Mesenchymal stem cell (in vitro differentiated cells and primary cell): ENCODE data around the gene UBL7. TPM values are rescaled to one million over a fixed set of nuclear protein-coding genes. Genes with fewer than 3 reads are reported as not detected.

Source experiments
- DNase-seq: peaks from one replicate; pipeline ENCODE4 v3.0.0-alpha.2; 2013
- H2AFZ ChIP-seq: one replicate; pipeline ENCODE4 v1.6.1; 2013; ENCODE audit warnings: low read depth, mild to moderate bottlenecking, control low read depth, inconsistent platforms, low read length, moderate library complexity
- H2AK5ac ChIP-seq: 2 replicates; pipeline ENCODE4 v1.6.1; 2013; ENCODE audit warnings: low read length, moderate library complexity, mild to moderate bottlenecking, inconsistent platforms; ENCODE audit not compliant: severe bottlenecking
- H2BK120ac ChIP-seq: one replicate; pipeline ENCODE4 v1.6.1; 2013; ENCODE audit warnings: low read depth, mild to moderate bottlenecking, inconsistent platforms, low read length, moderate library complexity
- H2BK12ac ChIP-seq, 2 experiments: one replicate each; pipeline ENCODE4 v1.6.1; 2013; ENCODE audit warnings: inconsistent platforms in 2 of 2, low read length in 2 of 2, mild to moderate bottlenecking in 2 of 2, moderate library complexity in 2 of 2, control low read depth in 1 of 2
- H2BK15ac ChIP-seq: one replicate; pipeline ENCODE4 v1.6.1; 2013; ENCODE audit warnings: mild to moderate bottlenecking, low read depth, inconsistent platforms; ENCODE audit not compliant: poor library complexity, severe bottlenecking
- H2BK5ac ChIP-seq: 2 replicates; pipeline ENCODE4 v1.6.1; 2013; ENCODE audit warnings: low read depth, mild to moderate bottlenecking, low read length, control low read depth, inconsistent platforms; ENCODE audit not compliant: poor library complexity, severe bottlenecking
- H3K14ac ChIP-seq, 2 experiments: one replicate each; pipeline ENCODE4 v1.6.1; 2013; ENCODE audit warnings: inconsistent platforms in 2 of 2, low read length in 2 of 2, control low read depth in 1 of 2, mild to moderate bottlenecking in 1 of 2, moderate library complexity in 1 of 2
- H3K18ac ChIP-seq, 2 experiments: one replicate each; pipeline ENCODE4 v1.6.1; 2013; ENCODE audit warnings: inconsistent platforms in 2 of 2, low read length in 2 of 2, control low read depth in 1 of 2, low read depth in 1 of 2, mild to moderate bottlenecking in 1 of 2
- H3K23ac ChIP-seq, 2 experiments: one replicate each; pipeline ENCODE4 v1.6.1; 2013; ENCODE audit warnings: inconsistent platforms in 2 of 2, low read length in 2 of 2, mild to moderate bottlenecking in 2 of 2, moderate library complexity in 2 of 2, control low read depth in 1 of 2
- H3K27ac ChIP-seq: 2 replicates; pipeline ENCODE4 v1.5.1; 2013; ENCODE audit warnings: mild to moderate bottlenecking, moderate library complexity, low read length, control low read depth, inconsistent platforms; ENCODE audit not compliant: poor library complexity, severe bottlenecking
- H3K27me3 ChIP-seq, 2 experiments: 2 replicates each; pipeline versions ENCODE4 v1.6.1 to v1.7.0; 2013; ENCODE audit warnings: low read length in 2 of 2, mild to moderate bottlenecking in 2 of 2, moderate library complexity in 2 of 2, control low read depth in 1 of 2, inconsistent platforms in 1 of 2; ENCODE audit not compliant: control insufficient read depth in 1 of 2, insufficient read depth in 1 of 2
- H3K36me3 ChIP-seq, 2 experiments: 2 replicates each; pipeline versions ENCODE4 v1.6.1 to v1.7.0; 2013; ENCODE audit warnings: low read length in 2 of 2, control low read depth in 1 of 2, inconsistent platforms in 1 of 2, low read depth in 1 of 2, mild to moderate bottlenecking in 1 of 2; ENCODE audit not compliant: insufficient read depth in 2 of 2, control insufficient read depth in 1 of 2
- H3K4ac ChIP-seq, 2 experiments: one replicate each; pipeline ENCODE4 v1.6.1; 2013; ENCODE audit warnings: inconsistent platforms in 2 of 2, low read length in 2 of 2, mild to moderate bottlenecking in 2 of 2, moderate library complexity in 2 of 2, control low read depth in 1 of 2, low read depth in 1 of 2
- H3K4me1 ChIP-seq: 2 replicates; pipeline ENCODE4 v1.6.1; 2013; ENCODE audit warnings: low read depth, low read length, control low read depth; ENCODE audit not compliant: control insufficient read depth, insufficient read depth
- H3K4me2 ChIP-seq: 2 replicates; pipeline ENCODE4 v1.6.1; 2013; ENCODE audit warnings: low read length, mild to moderate bottlenecking, inconsistent platforms; ENCODE audit not compliant: poor library complexity, severe bottlenecking
- H3K4me3 ChIP-seq, 2 experiments: 2 replicates each; pipeline versions ENCODE4 v1.5.1 to v1.7.0; 2013; ENCODE audit warnings: low read length in 2 of 2, mild to moderate bottlenecking in 2 of 2, control low read depth in 1 of 2, low read depth in 1 of 2; ENCODE audit not compliant: insufficient read depth in 1 of 2
- H3K79me1 ChIP-seq: replicated peaks from 2 replicates; pipeline ENCODE4 v1.6.1; 2013; ENCODE audit warnings: mild to moderate bottlenecking, control low read depth, low read length, inconsistent platforms; ENCODE audit not compliant: poor library complexity, severe bottlenecking
- H3K9ac ChIP-seq: 2 replicates; pipeline ENCODE4 v1.7.0; 2013; ENCODE audit warnings: mild to moderate bottlenecking, low read length, moderate library complexity
- H3K9me3 ChIP-seq: 2 replicates; pipeline ENCODE4 v1.7.0; 2013; ENCODE audit warnings: mild to moderate bottlenecking, low read length; ENCODE audit not compliant: control insufficient read depth
- H4K8ac ChIP-seq: one replicate; pipeline ENCODE4 v1.6.1; 2013; ENCODE audit warnings: inconsistent platforms, mild to moderate bottlenecking, low read length, moderate library complexity
- H4K91ac ChIP-seq: one replicate; pipeline ENCODE4 v1.6.1; 2013; ENCODE audit warnings: mild to moderate bottlenecking, low read length, inconsistent platforms
- WGBS: methylation state at CpG from one replicate; pipeline ENCODE4 v1.1.7; 2013; ENCODE audit warnings: mixed read lengths; 5-methylcytosine and 5-hydroxymethylcytosine counted together
- polyA plus RNA-seq, 2 experiments: library from polyadenylated mRNA; stranded (reverse); fragments of 200-250 nt; gene quantifications; one replicate each; pipeline ENCODE4 v1.2.3, GENCODE V29; 2013

The UBL7 gene, protein sequence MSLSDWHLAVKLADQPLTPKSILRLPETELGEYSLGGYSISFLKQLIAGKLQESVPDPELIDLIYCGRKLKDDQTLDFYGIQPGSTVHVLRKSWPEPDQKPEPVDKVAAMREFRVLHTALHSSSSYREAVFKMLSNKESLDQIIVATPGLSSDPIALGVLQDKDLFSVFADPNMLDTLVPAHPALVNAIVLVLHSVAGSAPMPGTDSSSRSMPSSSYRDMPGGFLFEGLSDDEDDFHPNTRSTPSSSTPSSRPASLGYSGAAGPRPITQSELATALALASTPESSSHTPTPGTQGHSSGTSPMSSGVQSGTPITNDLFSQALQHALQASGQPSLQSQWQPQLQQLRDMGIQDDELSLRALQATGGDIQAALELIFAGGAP
- polyA plus RNA-seq (2013, experiment 1 of 2) = 26.3 TPM
- polyA plus RNA-seq (2013, experiment 2 of 2) = 25.3 TPM

DNA sequence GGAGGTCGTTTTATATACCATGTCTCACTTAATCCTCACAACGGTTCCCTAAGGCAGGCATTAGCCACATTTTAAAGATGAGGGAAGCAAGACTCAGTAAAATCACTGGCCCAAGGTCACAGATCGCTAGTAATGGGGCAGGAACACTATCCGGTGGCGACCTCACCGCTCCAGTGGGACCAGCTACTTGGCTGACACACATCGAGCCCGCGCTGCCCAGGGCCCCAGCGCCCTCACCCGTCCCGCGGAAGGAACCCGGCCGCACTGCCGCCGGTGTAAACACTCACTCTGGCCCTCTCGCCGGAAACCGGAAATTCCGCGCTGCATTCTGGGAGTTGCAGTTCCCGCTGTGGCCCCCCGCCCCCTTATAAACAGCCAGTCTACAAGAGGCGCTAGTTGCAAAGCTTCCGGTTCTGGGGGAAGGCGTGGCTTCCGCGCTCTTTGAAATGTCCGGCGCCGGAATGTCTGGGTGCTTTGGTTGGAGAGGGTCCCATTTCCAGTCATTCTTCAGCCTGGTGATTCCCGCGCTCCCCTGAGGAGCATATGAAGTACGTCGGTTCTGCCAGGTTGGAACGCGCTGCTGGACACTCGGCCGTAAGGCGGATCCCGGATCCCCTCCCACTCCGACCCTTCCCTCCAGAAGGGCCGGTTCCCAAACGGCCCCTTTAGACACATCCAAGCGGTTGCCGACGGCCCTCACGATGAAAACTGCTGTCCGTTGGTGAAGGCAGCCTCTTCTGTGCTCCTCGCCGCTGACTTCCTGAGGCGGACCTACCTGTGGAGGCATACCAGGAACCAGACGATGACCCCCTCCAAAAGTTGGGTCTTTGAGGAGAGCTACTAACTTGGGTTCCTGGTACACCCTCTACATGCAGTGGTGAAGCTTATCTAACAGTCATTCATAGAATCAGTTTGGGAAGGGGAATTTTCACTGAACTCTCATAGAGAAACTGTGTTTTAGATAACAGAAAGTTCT is at the start of gene UBL7:
TSS of gene UBL7 (minus strand) at position 290 of the 976 bp plus-strand sequence. CDS start 2,293 bp downstream, outside the sequence.
- H3K4me1 ChIP-seq = peaks cover 3% of the 10 kb centered on the region
- H3K27me3 ChIP-seq = no peaks in the 10 kb centered on the region
- no peak within 1 kb of the TSS for H4K91ac ChIP-seq
- peak within 1 kb of the TSS; percentile 99 for H3K4me2 ChIP-seq
- under 1% methylated on average over 50 of the region's 54 CpGs for WGBS
- H2BK15ac ChIP-seq = no peak within 1 kb of the TSS
- peak within 1 kb of the TSS in 1 of 2 experiments; percentile 82 for H3K14ac ChIP-seq
- H3K79me1 ChIP-seq = peaks cover 18% of the 10 kb centered on the region
- H2BK5ac ChIP-seq = no peak within 1 kb of the TSS
- peak within 1 kb of the TSS; percentile 72 for H2AFZ ChIP-seq
- H3K23ac ChIP-seq = no peak within 1 kb of the TSS
- peak; percentile 98 for DNase-seq
- H3K27ac ChIP-seq = peak within 1 kb of the TSS; percentile 46
- H4K8ac ChIP-seq = peak within 1 kb of the TSS; percentile 96
- peaks cover 6 to 20% of the 10 kb centered on the region in 2 experiments for H3K36me3 ChIP-seq
- peak within 1 kb of the TSS in 1 of 2 experiments; percentile 45 for H2BK12ac ChIP-seq
- H2AK5ac ChIP-seq = no peak within 1 kb of the TSS
- peak within 1 kb of the TSS; percentile 77 to 85 for H3K18ac ChIP-seq
- no peaks in the 10 kb centered on the region for H3K9me3 ChIP-seq
- H2BK120ac ChIP-seq = no peak within 1 kb of the TSS
- H3K9ac ChIP-seq = peak within 1 kb of the TSS; percentile 96
- peak within 1 kb of the TSS; percentile 86 to 100 for H3K4me3 ChIP-seq
- peak within 1 kb of the TSS in 1 of 2 experiments; percentile 32 for H3K4ac ChIP-seq

DNA sequence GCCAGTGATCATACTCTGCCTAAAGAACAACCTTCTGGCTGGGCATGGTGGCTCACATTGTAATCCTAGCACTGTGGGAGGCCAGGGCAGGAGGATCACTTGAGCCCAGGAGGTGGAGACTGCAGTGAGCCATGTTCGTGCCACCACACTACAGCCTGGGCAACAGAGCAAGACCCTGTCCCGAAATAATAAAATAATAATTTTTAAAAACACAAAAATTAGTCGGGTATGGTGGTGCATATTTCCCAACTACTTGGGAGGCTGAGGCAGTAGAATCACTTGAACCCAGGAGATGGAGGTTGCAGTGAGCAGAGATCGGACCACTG is 45.5 kb upstream of the UBL7 start:
- Histone ChIP-seq H3K4ac (no peak overlapping the region), H4K8ac (no peak overlapping the region), H3K18ac (no peak overlapping the region), H2AFZ (no peak overlapping the region), H3K4me2 (no peak overlapping the region), H3K27ac (no peak overlapping the region), H2AK5ac (no peak overlapping the region), H3K36me3 (no peaks in the 10 kb centered on the region), H4K91ac (no peak overlapping the region), H2BK12ac (no peak overlapping the region), H3K4me3 (no peak overlapping the region), H2BK120ac (no peak overlapping the region), H3K23ac (no peak overlapping the region), H3K9ac (no peak overlapping the region), H3K14ac (no peak overlapping the region), H3K9me3 (no peaks in the 10 kb centered on the region), H3K79me1 (no peaks in the 10 kb centered on the region), H2BK15ac (no peak overlapping the region), H3K27me3 (no peaks in the 10 kb centered on the region), H3K4me1 (no peaks in the 10 kb centered on the region), H2BK5ac (no peak overlapping the region)
- no peak for DNase-seq
- 92% methylated on average over 2 of the region's 4 CpGs for WGBS

DNA sequence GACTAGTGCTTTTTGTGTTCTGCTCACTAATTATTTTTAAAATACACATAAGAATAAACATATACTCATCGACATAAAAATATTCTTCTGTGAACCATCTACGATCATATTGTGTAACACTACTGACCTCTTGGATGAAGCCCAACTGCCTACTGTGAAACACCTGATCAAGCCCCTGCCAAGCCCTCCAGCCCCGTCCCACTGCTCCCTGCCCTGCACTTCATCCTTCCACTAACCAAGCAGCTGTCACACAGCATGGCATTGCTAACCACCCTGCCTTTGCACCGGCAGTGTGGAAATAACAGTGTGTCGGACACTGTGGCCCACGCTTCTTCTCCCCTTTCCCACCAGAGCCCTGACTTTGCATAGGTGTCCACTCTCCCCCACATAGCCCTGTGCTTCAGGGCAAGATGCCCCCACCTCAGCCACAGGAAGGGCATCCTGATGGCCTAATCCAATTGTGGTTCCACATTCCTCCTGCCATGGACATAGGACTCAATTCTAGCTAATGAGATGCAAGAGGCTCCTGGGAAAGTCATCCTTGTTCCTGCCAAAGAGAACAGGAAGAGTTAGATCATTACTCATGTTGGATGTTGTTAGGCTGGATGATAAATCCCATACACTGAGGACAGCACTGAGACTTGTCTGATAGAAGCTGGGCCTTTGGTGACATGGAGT is 45.0 kb upstream of the UBL7 start:
- Histone ChIP-seq H3K36me3 (no peaks in the 10 kb centered on the region), H3K18ac (no peak overlapping the region), H3K79me1 (no peaks in the 10 kb centered on the region), H4K8ac (no peak overlapping the region), H3K14ac (no peak overlapping the region), H3K4me2 (no peak overlapping the region), H2AK5ac (no peak overlapping the region), H3K27ac (no peak overlapping the region), H3K9me3 (no peaks in the 10 kb centered on the region), H3K27me3 (no peaks in the 10 kb centered on the region), H2BK12ac (no peak overlapping the region), H3K9ac (no peak overlapping the region), H3K23ac (no peak overlapping the region), H3K4me1 (no peaks in the 10 kb centered on the region), H2BK120ac (no peak overlapping the region), H2AFZ (no peak overlapping the region), H3K4me3 (no peak overlapping the region), H2BK5ac (no peak overlapping the region), H4K91ac (no peak overlapping the region), H3K4ac (no peak overlapping the region), H2BK15ac (no peak overlapping the region)
- peak; percentile 5 for DNase-seq
- 96% methylated on average over 6 of the region's 6 CpGs for WGBS
